DMS153 (cell line): ENCODE results near the gene MYLK3.

ENCODE experiments used
- DNase-seq: peaks from one replicate; lab custom pipeline; 2025; lab: John Stamatoyannopoulos, UW

MYLK3 gene

GRCh38 chr16:46757339-46758050, 9.4 kb upstream of the MYLK3 start:
- DNase-seq = no peak

DNA sequence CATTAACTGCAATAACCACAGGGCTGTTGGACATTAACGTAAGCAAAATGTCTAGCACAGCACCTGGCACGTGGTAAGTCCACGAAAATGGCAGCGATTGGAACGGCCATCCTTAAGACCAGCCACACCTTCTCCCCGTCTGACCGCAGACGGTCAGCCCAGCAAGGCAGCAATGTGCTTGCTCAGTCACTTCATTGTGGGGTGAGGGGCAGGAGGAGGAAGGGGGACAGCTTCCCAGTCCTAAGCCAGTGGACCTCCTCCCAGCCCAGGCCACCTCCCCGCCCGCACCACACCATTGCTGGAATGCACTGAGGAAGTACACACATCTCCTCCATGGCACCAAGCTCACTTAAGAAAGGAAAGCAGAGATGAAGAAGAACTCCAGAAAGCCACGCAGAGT, 8.6 kb upstream of the MYLK3 start:
- DNase-seq = no peak

GRCh38 chr16:46753015-46753414, 4.9 kb upstream of the MYLK3 start:
- DNase-seq = no peak

- no peak for DNase-seq
Measured at GRCh38 chr16:46751381-46751780, 3.2 kb upstream of the MYLK3 start.

DNA sequence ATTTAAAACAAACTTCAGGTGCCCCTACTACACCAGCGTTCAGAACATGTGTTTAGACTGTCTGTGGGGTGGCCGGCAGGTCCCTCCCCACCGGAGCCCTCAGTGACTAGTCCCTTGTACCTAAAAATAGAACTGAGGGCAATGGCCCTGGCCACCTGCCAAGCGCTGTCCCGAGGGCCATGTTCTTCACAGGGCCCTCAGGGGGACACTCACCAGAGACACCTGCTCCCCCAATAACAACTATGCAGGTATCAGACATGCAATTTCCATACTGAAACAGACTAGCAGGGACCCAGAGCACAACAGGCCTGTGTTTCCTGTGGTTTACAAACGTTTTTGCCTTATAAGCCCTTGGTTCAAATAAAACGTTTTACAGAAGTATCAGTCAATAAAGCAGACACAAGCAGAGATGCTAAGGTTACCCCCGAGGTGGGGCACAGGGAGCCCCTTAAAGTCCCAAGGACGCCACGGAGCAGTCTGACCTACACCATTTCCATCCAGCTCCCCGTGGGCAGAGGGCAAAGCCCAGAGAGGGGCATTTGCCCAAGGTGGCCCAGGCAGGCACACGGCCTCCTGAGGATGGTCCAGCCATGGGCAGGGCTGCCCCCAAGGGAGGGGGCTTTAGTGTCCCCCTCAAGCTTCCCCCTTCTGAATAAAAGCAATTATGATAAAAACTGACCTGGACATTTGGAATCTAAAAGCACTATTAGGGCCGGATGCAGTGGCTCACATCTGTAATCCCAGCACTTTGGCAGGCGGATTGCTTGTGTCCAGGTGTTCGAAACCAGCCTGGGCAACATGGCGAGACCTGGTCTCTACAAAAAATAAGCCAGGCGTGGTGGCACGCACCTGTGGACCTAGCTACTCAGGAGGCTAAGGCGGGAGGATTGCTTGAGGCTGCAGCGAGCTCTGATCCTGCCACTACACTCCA, 896 bp upstream of the MYLK3 start:
- DNase-seq = no peak

DNA sequence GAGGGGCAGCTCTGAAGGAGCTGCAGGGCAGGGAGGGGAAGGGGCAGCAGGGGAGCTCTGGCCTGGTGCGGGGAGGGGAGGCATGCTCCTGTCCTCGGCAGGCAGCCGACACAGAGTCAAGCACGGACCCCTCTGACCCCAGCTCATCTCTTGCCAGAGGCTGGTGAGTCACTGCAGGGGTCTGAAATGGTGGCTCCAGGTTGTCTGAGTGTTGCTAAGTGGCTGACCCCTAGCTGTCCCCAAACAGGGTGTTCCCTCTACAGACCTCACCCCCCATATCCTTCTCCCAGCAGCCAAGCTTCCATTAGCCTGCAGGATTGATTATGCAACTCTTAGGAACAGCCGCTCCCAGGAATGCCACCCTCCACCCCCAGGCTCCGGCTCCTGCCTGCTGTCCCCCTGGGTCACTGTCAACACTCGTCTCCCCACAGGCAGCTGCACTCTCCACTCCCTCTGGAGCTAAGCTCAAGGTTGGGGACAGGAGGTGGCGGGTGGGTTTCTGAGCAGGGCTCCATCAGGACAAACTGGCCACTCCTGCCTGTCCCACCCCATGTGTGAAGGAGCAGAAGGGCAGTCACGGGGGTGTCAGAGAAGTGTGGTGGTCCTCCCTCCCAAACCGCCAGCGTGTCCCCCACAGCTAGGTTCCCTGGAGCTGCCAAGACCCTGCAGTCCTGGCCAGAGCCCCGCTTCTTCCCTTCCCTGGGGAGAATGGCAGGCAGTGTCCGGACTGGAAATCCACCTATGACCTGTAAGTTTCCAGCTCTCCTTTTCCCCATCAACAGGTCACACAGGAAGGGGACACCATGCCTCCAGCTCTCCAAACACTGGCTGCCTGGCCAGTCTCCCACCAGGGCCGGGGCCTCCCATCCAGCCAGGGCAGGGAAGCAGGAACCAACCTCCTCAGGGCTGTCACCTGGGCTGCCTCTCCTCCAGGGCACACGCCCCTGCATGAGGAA, 1.0 kb downstream of the MYLK3 start:
- DNase-seq = no peak

DNA sequence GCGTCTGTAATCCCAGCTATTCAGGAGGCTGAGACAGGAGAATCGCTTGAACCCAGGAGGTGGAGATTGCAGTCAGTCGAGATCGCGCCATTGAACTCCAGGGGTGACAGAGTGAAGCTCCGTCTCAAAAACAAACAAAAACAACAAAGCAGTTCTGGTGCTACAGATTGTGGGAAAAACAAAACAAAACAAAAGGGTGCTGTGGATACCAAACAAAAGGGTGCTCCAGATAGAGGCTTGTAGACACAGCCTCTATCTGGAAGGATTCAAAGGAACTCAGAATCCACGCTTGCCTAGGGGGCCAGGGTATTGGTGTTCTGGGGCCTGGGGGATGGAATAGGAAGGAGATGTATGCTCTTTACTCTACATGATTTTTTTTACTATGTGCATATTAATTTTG, 2.5 kb downstream of the MYLK3 start:
- peak; percentile 39 for DNase-seq

DNA sequence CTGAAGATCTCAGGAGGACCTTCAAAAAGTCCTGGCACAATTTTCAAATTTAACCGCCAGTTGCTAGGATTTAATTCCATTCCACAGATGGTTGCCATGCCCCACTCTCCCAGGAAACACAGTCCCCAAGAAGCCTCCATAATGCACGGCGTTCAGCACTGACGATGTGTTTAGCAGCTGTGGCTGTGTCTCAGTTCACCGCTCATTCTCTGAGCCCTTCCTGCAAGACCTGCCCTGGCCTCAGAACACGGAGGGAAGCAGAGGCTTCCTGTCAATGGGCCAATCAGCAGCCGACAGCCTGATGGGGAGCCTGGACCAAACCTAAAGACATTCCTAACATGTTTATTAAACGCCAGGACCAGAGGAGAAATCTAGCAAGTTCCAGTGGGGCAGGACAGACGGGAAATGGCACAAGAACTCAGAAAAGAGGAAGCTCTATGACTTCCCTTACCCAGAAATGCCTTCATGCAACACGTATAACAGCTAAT, 4.9 kb downstream of the MYLK3 start:
- no peak for DNase-seq

DNA sequence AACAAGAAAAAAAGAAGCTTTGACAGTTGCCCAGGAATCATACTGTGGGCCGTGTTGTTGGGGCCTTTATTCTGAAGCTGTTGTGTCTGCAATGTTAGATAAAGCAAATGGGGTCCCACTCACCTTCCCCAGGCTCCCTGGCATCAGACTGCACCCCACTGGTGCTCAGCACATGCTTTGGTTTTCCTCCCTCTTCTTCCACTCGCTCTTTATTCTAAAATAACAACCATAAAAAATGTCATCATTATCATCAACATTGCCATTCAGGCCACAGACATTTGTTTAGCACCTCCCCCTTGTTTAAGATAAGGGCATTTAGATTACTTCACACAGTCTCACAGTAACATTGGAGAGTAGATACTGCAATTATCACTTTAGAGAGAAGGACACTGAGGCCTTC, 8.2 kb downstream of the MYLK3 start:
- DNase-seq = no peak

DNA sequence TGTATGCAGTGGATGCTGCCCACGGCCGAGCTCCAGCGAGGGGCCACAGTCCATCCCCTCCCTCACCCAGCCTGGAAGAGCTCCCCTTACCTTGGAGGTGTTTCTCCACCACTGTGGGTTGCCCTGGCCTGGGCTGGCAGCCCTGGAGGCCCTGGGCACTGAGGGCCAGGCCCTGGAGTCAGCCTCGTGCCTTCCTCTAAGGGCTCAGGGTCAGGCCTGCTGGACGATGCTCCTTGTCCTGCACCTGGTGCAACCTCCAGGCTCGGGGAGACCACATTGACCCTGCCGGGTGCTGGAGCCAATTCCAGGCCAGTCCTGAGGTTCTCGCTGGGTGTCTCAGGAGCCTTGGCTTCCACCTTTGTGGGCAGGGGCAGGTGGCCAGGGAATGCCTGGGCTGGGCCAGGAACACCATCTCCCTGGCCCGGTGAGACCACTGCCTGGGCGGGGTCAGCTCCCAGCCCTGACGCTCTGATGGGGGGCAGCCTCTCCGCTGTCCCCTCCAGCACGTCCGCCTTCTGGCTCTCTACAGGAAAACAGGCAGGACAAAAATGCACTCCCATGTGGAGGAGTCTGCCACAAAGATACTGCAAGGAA, 10.4 kb downstream of the MYLK3 start:
- DNase-seq = no peak

GRCh38 chr16:46736695-46737094, 11.4 kb downstream of the MYLK3 start:
- DNase-seq = no peak

GRCh38 chr16:46733319-46733830, 14.8 kb downstream of the MYLK3 start:
- DNase-seq = no peak

DNA sequence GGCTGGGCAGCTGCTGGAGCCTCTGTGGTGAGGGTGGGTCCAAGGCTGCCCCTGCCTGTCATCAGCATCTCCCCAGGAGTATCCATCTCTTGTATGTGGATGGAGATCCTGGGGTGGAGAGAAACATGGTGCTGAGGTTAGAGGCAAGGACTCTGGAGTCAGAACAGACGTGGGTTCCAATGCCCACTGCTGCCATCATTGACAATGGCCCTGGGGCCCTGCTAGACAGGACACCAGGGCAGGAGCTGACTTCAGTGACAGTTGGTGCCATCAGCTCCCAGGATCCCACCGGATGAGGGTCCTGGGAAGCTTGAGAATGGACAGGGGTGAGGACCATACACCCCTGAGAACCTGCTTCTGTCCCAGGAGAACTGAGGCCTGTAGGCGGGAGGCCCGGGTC, 15.6 kb downstream of the MYLK3 start:
- DNase-seq = no peak

DNA sequence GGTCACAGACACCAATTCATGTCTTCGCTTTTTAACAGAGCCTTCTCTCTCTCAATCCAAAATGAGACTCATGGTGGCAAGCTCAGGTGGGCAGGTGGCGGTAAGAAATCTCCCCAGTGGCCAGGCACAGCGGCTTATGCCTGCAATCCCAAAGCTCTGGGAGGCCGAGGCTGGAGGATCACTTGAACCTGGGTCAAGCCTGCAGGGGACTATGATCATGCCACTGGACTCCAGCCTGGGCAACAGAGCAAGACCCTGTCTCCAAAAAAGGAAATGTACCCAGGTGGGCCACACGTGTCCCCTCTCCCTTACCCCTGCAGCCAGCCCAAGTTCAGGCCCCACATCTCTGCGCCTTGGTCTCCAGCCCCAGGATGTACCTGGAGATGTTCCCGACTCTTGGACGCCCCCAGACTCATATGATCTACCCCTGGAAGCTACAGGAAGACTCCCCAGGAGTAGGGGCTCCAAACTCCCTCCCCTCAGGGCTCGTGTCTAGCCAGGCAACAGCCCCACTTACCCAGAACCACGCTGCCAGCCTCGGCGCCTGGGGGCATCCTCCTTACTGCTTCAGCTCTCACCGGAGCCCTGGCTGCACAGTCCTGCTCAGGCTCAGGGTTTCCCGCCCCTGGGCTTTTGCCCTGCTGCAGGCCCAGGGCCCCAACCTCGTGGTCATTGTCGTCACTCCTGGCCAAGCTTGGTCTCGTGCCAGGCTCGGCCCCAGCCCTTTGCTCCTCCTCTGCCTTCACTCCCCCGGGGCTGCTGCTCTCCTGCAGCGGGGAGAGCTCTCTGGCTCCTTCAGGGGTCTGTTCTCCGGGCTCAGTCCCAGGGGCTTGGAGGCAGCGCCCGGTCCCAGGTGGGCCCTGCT, 16.2 kb downstream of the MYLK3 start:
- no peak for DNase-seq

GRCh38 chr16:46730801-46731690, 17.1 kb downstream of the MYLK3 start:
- DNase-seq = no peak

DNA sequence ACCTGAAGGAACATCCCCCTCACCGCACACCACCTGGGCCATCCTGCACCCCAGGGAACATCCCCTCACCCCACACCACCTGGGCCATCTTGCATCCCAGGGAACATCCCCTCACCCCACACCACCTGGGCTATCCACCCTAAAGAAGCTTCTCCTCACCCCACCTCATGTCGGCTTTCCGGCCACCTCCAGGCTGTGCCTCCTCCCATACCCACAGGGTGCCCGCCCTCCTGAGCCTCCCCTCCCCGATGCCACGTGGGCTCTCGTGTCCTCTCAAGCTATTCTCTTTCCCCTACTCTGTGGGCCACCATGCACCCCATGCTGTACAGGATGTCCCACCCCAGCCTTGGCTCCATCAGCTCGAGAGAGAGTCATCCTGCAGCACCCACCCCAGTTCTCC, 18.0 kb downstream of the MYLK3 start:
- no peak for DNase-seq

DNA sequence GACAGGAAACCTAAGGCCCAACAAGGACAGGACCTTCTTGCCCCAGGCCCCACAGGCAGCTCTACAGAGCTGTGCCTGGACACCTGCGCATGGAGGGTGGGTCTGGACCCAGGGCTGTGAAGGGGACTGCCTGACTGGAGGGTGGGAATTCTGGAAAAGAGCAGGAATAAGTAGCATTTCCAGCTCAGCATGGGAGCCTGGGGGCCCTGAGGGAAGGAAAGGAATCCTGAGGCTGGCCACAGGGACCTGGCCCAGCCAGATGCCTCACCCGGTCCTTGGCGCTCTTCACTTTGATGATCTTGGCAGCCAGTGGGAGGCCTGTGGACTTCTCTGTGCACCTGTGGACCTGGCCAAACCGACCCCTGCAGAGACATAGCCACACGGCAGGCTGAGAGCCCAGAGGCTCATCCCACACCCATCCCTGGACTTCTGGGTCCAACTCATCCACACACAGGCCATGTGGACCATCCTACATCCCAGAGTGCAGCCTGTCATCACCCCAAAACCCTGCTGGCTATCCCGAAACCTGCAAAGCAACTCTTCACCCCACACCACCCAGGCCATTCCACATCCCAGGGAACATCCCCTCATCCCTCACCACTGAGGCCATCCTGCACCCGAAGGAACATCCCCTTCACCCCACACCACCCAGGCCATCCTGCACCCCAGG, 18.7 kb downstream of the MYLK3 start:
- no peak for DNase-seq

DNA sequence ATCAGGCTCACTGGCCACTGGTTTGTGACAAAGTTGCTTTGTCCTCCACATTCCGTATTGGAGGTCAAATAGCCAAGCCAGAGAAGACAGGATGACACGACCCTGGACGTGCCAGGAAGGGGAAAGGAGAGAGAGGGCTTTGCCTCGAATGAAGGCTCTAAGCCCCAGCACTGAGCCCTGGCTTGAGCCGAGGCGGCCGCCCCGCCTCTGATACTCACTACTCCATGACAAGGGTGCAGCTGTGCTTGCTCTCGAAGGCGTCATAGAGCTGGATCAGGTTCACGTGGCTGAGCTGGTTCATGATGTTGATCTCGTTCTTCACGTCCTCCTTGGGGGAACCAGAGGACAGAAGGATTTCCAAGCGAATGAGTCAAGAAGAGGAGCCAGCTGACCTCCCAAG, 19.3 kb downstream of the MYLK3 start:
- DNase-seq = no peak

DNA sequence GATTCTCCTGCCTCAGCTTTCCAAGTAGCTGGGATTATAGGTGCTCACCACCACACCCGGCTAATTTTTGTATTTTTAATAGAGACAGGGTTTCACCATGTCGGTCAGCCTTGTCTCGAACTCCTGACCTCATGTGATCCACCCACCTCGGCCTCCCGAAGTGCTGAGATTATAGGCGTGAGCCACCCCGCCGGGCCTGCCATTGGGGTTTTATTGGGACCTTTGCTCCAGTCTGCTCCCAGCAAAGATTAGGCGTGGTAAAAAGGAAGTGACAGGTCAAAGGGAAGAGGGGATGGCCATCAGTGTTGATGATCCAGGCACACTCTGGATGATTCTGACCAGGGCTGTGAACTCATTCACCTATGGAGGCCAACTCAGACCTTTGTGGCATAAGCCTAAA, 20.5 kb downstream of the MYLK3 start:
- DNase-seq = no peak
